NCI-H510A treated with DMSO at 0.1 percent for 48 hours (cell line): ENCODE results near the gene FGF14.
"Not testable (repeated sequence)": the region's sequence is repeated elsewhere in the genome, so short reads cannot be mapped to it uniquely, and the experiment has no call there.

Experiments used
- DNase-seq: peaks from one replicate; lab custom pipeline; 2025; lab: John Stamatoyannopoulos, UW

The FGF14 gene

DNA sequence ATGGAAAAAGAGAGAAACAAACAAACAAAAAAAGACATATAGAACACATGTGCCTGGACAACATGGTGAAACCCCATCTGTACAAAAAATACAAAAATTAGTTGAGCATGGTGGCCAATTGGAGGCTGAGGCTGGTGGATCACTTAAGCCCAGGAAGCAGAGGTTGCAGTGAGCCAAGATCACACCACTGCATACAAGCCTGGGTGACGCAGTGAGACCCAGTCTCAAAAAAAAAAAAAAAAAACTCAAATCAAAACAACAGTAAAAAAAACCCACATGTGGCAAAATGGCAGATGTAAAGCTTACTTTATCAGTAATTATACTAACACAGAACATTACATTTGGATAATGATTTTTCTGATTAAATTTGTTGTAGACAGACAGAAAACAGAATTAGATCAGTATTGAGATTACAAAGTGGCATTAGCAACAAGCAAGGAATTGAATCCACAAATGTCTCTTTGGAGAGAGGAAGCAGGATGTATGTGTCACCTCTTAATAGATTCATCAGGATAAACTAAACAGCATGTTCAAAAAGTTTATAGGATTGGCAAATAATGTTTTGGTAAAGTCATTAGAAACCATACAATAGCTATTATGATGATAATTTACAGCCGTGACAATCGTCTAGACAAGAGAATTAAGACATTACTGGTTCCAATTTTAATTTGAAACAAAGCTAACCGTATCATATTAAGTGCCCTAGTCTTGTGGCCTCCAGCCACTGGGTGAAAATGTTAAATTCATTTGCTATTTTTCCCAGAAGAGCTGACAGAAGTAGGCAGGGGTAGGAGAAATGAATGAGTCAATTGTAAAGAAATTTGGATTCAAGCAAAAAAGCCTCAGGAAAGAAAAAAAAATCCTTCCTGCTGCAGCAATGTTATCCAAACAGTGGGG, 206.0 kb downstream of the FGF14 start:
- DNase-seq = no peak

DNA sequence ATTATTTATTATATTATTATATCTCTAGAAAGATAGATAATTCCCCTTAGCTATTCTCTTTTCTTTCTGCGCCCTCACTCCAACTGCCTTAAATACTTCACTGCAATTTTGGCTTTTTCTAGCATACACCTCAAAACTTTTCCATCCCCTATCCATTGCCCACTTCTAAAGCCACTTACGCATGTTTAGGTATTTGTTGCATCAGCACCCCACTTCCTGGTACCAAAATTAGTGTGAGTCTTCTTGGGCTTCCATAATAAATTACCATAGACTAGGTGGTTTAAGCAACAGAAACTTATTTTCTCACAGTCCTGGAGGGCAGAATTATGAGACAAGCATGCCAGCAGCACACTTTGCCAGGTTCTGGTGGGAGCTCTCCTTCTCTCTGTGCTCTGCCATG, 209.0 kb downstream of the FGF14 start:
- DNase-seq = no peak

DNA sequence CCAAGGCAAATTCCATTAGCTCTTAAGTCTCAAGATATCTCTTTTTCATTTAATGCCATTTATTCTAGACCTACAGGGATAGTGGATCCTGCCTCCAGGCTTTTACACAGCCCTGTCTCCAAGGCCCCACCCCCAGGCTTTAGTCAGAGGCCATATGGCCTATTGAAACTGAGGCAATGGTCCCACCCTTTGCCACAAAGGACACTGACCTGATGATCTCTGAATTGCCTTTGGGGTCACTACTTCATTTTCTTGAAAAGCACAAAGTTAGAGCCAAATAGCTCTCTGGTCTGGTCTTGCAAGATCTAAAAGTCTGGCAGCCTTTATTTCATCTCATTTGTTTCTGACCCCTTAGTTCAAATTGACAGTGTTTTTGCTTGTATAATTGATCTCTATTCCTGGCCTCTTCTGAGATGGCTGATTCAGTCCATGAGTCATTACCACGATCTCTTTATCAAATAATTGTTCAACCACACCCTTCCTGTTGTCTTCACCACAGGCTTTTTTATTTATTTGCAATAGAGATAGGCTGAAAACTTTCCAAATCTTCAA, 209.8 kb downstream of the FGF14 start:
- no peak for DNase-seq

DNA sequence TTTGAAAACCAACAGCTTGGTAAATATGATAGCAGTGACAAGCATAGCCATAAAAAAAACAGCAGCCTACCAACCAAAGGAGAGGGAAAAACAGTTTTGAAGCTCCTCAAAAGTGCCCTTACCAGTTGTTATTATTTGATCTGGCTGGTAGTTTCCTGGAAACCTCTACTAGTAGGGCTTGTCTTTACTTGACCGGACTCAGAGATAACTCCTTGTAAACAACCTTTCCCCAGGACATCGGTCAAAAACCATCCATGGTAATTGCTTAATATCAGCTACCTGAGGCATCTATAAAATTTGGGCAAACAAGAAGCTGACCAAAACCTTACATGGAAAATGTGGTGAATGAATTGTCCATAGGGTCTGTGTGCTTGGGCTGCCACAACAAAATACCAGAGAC, 210.9 kb downstream of the FGF14 start:
- DNase-seq = peak; percentile 19

DNA sequence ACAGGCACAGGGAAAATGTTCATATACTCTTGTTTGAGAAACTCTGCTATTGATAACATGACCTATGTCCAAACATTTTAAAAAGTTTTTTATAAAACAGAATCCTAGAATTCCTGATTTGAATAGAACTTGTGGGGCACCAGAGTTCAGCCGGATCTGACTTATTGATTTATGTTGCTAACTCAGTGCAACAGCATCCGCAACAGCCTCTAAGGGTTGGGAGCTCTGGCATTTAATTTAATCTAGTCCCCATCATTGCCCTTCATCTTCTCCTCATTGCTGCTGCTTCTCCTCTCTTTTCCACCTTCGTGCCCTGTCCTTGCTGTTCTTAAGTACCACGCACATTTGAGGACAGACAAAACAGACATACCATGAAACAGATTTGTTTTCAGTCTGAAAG, 214.5 kb downstream of the FGF14 start:
- no peak for DNase-seq

DNA sequence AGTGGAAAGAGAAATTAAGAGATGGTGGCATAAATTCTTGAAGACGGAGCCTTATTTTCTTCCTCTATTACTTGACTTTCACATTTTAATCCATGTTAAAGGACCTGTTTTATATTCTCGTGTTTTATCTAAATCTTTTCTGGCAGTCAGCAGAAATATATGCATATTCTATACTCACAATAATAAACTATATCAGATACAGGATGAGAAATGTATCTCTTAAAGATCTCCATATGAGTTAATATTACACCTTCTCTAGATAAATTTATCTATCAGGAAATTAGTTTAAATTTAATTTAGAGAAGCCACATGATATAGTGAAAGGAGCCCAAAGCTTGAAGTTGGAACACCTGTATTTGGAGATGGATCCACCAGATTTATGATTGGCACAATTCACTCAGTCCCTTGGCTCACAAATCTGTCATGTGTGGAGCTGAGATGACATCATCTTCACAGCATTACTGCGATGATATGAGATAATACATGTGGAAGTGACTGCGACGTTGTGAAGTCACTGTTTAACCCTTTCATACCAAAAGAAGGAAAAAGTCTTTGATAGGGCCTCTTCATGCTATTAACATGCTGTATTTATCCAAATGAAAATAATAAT, 216.4 kb downstream of the FGF14 start:
- no peak for DNase-seq

DNA sequence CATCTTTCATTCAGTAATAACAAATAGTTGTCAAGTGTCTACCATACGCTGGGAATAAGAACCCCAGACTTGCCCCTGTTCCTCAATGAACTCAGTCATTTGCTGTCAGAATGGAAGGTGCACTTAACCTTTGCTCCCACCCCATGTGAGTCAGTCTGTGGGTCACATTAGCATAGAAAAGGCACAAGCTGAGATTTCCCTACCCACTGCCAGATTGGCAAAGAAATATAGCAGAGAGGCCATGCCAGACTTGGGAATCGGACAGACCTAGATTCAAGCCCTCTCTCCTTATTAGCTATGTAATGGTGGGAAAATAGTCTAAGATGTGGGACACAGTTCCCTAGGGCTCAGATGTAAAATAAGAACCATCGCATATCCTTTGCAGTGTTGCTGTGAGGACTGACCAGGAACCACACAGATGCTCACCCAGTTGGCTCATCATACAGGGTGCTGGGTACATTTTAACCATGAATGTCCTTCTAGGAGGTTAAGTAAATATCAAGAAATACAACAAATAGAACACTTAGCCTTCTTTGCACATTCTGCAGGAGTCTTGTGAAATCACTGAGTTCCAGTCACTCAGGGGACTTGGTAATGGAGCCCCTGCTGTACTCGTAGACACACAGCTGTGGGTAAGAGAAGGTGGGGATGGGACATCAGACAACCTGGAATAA, 218.2 kb downstream of the FGF14 start:
- DNase-seq = no peak

DNA sequence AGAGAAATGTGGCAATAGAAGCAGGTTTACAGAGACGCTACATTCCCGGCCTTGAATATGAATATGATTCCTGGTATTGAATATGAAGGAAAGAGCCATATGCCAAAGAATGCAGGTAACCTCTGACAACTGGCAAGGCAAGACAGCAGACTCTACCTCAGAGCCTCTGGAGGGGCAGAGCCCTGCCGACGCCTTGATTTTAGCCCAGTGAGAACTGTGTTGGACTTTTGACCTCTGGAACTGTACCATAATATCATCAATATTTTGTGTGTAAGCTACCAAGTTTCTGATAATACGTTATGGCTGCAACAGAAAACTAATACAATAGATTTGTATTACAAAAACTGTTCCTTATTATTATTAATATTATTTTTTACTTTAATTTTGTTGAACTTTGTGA, 219.7 kb downstream of the FGF14 start:
- DNase-seq = no peak

DNA sequence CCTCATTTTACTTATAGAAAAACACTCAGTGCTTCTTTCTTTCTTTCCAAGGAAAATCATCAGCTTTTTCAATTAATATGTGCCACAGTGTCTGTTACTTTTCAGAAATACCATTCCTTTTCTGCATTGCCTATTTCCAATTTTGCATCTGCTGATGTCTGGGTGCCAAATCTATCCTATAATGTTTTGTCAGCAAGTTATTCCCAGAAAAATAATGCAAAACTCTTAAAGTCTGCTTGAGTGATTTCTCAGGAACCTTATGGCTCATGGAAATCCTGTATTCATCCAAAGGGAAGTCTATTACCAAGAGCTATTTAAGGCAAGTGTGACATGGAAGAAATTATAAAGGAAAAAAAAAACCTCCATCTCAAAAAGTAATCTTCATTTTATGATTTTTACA, 224.4 kb downstream of the FGF14 start:
- no peak for DNase-seq

DNA sequence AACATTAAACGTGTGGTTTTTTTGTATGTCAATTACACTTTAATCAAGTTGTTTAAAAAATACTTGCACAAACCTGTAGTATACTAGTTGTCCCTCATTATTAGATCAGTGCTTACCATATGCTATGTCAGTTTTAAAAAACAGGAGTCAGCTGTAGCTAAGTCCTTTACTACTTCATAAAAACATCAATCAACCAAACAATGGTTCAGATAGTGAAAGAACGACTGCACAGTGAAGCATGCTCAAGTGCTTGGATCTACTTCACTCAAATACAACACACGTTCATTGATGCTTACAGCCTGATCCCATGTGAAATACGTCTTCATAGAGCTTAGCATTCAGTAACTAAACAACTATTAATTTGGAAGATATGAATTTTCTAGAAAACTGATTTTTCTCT, 225.0 kb downstream of the FGF14 start:
- no peak for DNase-seq

DNA sequence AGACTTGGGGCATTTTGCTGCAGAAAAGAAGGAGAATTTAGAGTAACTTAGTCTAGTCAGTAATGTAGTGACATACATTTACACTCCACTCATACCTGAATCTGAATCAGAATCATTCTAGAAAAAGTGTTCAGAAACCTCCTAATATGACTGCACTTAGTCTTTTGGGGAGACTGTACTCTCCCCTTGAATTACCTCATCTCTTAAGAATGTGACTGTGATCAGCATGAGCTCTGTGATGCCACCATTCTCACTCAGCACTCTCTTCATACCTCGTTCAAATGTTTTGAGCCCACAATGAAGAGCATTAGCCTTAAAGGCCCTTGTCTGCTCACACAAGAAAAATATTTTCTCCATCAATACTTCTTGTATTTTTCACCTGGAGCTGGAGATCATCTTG, 229.4 kb downstream of the FGF14 start:
- DNase-seq = no peak

DNA sequence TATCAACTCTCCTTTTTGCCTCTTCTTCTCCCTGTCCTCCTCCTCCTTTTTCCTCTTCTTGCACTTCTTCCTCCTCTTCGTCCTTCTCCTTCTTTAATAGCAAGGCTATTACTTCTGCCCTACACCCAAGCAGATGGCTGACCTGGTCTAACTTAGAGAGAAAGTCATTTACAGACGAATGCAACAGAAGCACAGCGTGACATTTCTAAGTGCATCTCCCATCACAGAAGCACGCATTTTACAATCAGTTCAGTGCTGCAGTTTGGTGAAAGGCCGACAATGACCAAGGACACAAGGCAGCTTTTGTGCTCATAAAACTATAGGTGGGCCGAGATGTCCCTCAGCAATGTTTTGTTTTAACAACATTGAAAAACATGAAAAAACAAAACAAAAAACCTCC, 231.5 kb downstream of the FGF14 start:
- DNase-seq = no peak

DNA sequence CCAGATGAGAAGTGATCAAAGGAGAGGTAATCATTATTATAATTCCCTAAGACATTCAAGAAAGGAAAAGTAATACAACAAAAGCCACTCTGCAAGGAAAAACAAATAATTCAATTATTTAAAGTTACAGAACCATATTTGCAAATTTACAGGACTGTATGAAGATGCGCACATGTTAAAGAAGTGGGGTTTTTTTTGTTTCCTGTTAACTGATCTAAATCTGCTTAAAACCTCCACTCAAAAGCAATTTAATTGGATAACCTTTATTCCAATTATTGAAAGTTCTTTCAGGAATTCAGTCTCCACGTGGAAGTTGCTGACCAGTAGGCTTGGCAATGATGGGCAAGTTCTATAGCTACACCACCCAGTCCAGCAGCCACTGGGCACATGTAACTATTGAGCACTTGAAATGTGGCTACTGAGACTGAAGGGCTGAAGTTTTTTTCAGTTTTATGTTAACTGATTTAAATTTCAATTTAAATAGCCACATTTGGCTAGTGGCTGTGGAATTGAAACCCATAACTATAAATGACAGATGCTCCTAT, 232.3 kb downstream of the FGF14 start:
- DNase-seq = no peak

DNA sequence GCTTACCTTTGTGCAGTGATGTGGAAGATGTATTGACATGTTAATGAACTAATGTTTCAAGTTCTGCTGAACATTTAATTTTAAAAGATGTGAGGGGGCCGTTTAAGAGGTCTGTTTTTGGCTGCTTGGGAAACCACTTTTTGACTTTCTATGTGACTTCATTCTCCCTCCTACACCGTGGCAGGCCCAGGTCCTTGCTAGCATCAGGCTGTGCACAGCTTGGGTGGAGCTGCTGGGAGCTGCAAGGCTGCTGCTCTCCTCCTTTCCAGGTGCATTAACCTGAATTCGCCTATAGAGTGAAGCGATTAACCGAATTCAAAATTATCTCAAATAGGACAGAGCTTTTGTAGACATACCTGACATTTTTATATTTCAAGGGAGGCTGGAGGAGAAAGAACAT, 249.1 kb downstream of the FGF14 start:
- no peak for DNase-seq

DNA sequence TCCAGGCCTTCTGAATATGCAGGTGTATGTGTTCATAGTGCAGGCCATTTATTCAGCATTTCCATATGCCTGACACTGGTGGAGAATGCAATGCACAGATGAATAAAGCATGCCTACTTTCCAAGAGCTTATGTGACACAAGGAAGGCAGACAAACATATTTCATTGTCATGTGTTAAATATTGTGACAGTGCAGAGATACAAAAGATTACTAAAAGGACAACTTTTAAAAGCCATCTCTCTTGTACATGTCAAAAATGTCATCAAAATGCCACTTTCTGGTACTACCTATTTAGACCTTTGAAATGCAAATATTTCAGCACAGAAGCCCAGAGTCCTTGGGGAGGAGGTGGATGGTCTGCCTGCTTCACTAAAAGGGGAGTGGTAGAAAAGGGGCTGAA, 254.5 kb downstream of the FGF14 start:
- no peak for DNase-seq

DNA sequence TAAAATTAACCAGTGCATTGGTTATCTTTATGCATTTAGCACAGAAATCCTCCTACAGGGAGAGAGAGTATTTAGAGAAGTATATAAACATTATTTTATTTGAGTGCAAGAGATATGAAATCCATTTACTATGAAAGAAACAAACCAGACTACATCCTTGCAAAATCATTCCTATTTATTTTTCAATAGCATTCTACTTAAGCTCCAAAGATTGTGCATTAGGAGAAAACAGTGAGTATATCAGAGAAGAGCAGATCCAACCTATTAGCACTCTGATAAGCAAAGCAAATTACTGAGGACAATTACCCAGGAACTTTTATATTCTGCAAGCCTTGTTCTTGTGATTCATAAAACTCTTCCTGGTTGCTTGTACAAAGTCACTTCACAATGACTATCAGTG, 256.1 kb downstream of the FGF14 start:
- no peak for DNase-seq

DNA sequence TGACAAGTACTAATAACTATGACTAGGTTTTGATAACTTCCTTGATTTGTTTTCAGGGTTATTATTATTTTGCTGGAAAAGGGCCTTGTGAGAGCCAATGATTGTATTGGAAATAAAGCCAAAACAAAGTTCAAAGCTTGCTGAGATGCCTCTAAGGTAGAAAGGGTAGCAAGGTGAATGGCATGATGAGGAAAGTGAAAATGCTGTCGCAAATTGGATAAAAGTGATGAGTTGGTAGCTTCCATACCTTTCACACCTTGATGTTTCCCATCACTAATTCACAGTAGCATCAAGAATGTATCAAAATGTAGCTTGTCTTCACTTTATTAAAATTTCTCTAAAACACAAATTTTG, 259.4 kb downstream of the FGF14 start:
- no peak for DNase-seq

DNA sequence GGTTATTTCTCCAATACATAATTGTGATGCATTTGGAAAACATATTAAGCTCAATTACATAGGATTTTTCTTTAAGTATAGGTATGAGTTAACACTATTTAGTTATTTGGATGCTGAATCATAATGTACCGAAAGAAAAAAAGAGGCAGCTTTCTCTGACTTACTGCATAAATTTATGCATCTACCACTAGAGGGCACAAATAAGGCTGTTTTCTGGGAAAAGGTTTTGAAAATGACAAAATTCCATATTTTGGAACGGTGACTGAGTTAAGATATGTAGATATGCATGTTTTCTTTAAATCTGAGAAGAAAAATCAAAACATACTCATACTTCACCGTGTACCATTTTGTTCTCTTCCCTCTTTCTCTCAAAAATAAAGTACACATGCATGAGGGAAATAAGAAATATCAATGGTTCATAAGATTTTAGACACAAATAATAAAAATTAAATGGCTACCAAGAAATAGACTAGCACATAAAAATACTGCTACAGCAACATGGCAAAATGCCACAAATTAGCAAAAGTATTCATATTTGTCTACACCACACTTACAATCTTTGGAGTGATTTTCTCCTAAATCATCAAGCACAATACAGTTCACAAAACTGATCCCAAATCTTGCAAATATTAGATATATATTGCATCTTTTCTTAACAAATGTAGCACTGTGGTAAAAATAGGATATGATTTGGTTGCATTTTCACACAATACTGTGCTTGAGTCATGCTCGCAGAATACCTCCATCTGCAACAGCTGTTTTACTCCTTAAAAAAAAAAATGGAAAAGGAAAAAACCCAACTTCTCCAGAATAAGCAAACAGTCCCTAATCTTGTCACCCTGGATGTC, 260.0 kb downstream of the FGF14 start:
- DNase-seq = no peak

DNA sequence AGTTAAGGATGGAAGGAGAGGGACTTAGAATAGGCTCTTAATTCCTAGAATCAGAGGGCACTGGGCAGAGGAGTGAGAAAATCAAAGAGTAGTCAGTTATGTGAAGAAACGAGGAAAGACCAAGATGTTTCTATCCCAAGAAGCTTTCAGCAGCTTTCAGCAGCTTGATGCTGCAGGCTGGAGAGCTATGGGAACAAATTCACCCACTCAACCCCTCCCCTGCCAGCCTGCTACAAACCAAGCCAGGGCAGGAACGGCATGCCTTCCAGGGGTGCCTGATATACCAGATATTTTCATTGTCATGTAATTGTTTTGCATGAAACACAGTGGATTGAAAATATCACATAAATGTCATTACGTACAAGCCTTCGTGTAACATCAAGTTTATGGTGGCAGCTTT, 262.2 kb downstream of the FGF14 start:
- DNase-seq = no peak

DNA sequence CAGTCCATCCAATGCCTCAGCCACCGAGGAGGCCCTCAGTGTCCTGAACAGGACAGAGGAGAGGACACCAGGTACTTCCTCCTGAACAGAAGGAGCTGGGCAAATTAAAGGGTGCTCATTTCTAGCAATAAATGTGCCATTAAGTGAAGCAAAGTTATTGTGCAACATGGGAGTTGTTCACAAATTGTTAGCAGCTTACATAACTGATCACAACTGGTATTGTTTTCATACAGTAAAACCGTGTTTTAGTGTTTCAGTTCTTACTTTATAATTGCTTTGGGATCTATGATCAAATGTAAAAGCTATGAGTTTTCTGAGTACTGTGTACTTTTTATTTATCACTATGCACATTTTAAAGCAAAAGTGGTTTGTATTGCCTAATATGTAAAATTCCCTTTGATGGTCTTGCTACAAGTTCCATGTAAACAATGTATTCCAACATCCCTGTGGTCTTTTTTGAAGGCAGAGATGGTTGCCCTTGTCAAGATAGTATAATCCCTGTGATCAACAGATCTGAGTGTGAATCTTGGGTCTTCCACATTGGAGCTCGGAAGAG, 263.1 kb downstream of the FGF14 start:
- no peak for DNase-seq

DNA sequence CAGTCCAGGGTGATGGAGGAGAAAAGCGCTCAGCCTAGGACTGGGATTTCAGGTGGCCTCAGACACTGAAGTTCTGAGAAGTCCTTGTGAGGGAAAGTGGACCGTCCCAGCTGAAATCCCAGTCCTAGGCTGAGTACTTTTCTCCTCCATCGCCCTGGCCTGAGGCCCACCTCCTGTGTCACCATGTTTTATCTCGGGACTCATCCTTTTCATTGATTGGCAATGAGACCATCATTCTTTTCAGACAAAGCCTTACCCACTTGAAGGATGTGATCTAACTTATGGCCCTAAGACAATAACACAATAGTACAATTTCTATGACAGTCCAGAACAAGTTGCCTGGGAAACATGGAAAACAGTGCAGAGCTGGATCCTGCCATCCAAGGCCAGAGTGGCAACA, 263.9 kb downstream of the FGF14 start:
- not testable (repeated sequence) for DNase-seq
